Muscle of back (tissue), 13 donors: ENCODE results near the gene AKAP12. TPM values are rescaled to one million over a fixed set of nuclear protein-coding genes. Genes with fewer than 3 reads are reported as not detected.

Source experiments
- DNase-seq, 3 donors: peaks; one replicate each; pipeline versions ENCODE4 v3.0.0 to v3.0.0-alpha.2; 2013
- long read RNA-seq, 9 donors: transcript quantifications; one replicate each; lab custom pipeline, GENCODE V29; 2026
- polyA plus RNA-seq, 10 donors: library from polyadenylated mRNA; unstranded; fragments of 120-200 nt; gene quantifications; one replicate each; pipeline ENCODE4 v1.2.1, GENCODE V29; 2013; ENCODE audit not compliant: insufficient read length in 10 of 10

The AKAP12 gene
- 100 to 1,000 TPM in 9 of 10 donors, 10 to 100 TPM in 1; 95.4 to 171 (median 121) TPM for polyA plus RNA-seq
- long read RNA-seq, donor 1, full-length matches to known transcripts = 1 of 82 reads
- long read RNA-seq, donor 1, partial matches to known transcripts = 81 of 82 reads
- long read RNA-seq, donor 1, other reads (novel, unspliced or antisense) = 0 of 82 reads
- long read RNA-seq, donor 2, partial matches to known transcripts = 74 of 74 reads
- long read RNA-seq, donor 2, other reads (novel, unspliced or antisense) = 0 of 74 reads
- long read RNA-seq, donor 3 = 0 reads
- long read RNA-seq, donor 4, partial matches to known transcripts = 129 of 129 reads
- long read RNA-seq, donor 4, other reads (novel, unspliced or antisense) = 0 of 129 reads
- long read RNA-seq, donor 5, full-length matches to known transcripts = 1 of 103 reads
- long read RNA-seq, donor 5, partial matches to known transcripts = 102 of 103 reads
- long read RNA-seq, donor 5, other reads (novel, unspliced or antisense) = 0 of 103 reads
- long read RNA-seq, donor 6, full-length matches to known transcripts = 1 of 114 reads
- long read RNA-seq, donor 6, partial matches to known transcripts = 113 of 114 reads
- long read RNA-seq, donor 6, other reads (novel, unspliced or antisense) = 0 of 114 reads
- long read RNA-seq, donor 7, full-length matches to known transcripts = 1 of 89 reads
- long read RNA-seq, donor 7, partial matches to known transcripts = 88 of 89 reads
- long read RNA-seq, donor 7, other reads (novel, unspliced or antisense) = 0 of 89 reads
- long read RNA-seq, donor 8, partial matches to known transcripts = 93 of 93 reads
- long read RNA-seq, donor 8, other reads (novel, unspliced or antisense) = 0 of 93 reads
- long read RNA-seq, donor 9, full-length matches to known transcripts = 1 of 14 reads
- long read RNA-seq, donor 9, partial matches to known transcripts = 13 of 14 reads
- long read RNA-seq, donor 9, other reads (novel, unspliced or antisense) = 0 of 14 reads

- DNase-seq = peak in 1 of 3 donors; percentile 56
Observed at GRCh38 chr6:151239603-151240035, at the start of gene AKAP12. AKAP12 (plus strand) TSS chr6:151239967; CDS start chr6:151240563, 596 bp downstream.

GRCh38 chr6:151191527-151191926, 48.2 kb upstream of the AKAP12 start:
- DNase-seq = no peak

- peak; percentile 66 to 94 (median 80) for DNase-seq
Observed at GRCh38 chr6:151196555-151196954, 43.2 kb upstream of the AKAP12 start.

- no peak for DNase-seq
Observed at GRCh38 chr6:151197556-151197955, 42.2 kb upstream of the AKAP12 start.

GRCh38 chr6:151199991-151200390, 39.8 kb upstream of the AKAP12 start:
- DNase-seq = peak; percentile 51 to 79 (median 52)

GRCh38 chr6:151205721-151206600, 33.8 kb upstream of the AKAP12 start:
- no peak for DNase-seq

- no peak for DNase-seq
Observed at GRCh38 chr6:151207674-151208073, 32.1 kb upstream of the AKAP12 start.

GRCh38 chr6:151209071-151209831, 30.5 kb upstream of the AKAP12 start:
- peak in 1 of 3 donors; percentile 43 for DNase-seq

GRCh38 chr6:151211075-151211474, 28.7 kb upstream of the AKAP12 start:
- DNase-seq = no peak

- no peak for DNase-seq
Observed at GRCh38 chr6:151213352-151213751, 26.4 kb upstream of the AKAP12 start.

GRCh38 chr6:151215999-151216398, 23.8 kb upstream of the AKAP12 start:
- no peak for DNase-seq

GRCh38 chr6:151216804-151217203, 23.0 kb upstream of the AKAP12 start:
- no peak for DNase-seq

- no peak for DNase-seq
Observed at GRCh38 chr6:151219192-151219591, 20.6 kb upstream of the AKAP12 start.

GRCh38 chr6:151224076-151224475, 15.7 kb upstream of the AKAP12 start:
- DNase-seq = no peak

GRCh38 chr6:151225919-151226318, 13.8 kb upstream of the AKAP12 start:
- DNase-seq = no peak

- DNase-seq = no peak
Observed at GRCh38 chr6:151228788-151229400, 10.9 kb upstream of the AKAP12 start.

- DNase-seq = no peak
Observed at GRCh38 chr6:151229401-151230276, 10.1 kb upstream of the AKAP12 start.

- DNase-seq = no peak
Observed at GRCh38 chr6:151230277-151230577, 9.5 kb upstream of the AKAP12 start.

GRCh38 chr6:151232899-151233298, 6.9 kb upstream of the AKAP12 start:
- no peak for DNase-seq
